ENCODE measurements around the gene NUDT22. TPM values are rescaled to one million over a fixed set of nuclear protein-coding genes. Genes with fewer than 3 reads are reported as not detected.
"Not testable (repeated sequence)": the region's sequence is repeated elsewhere in the genome, so short reads cannot be mapped to it uniquely, and the experiment has no call there.

NUDT22 gene
- total RNA-seq, 2 donors from 2014 or later = 77.4 to 98.4 TPM

DNA sequence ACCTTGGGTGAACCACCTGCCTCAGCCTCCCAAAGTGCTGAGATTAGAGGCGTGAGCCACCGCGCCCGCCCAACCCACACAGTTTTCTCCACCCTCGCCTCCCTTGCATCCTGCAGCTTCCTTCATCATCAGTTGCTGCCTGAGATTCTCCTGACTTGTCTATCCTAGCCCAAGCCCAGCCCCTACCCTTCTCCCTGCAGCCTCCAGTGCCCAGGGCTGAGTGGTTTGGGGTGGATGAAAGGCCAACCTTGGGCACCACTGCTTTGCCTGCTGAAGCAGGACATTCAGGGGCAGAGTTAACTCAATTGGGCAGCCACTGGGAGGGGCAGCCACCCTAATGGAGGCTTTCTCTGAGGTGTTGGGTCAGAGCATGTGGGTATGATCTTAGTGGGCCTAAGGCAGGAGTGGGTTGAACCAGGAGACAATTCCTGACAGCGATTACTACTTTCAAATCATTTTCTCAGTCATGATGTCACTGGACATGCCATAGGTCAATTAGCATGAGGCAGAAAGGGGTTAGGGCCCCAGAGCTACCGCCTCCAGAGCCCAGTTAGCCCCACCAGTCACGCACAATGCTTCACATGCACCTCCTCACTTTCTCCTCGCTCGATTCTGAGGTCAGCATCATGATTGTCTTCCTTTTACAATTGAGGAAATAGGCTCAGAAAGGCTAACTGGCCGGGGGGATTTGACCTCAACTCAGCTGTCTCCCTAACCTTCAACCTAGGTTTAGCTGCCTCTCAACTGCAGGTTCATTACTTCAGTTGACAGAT, 13.8 kb downstream of the NUDT22 start:
- Mint-ChIP-seq H3K36me3 (ENCODE audit: low read depth) (peaks cover 81% of the 10 kb centered on the region), H3K27me3 (no peaks in the 10 kb centered on the region), H3K27ac (peak overlapping the region; percentile 96), H3K4me1 (peaks cover 18% of the 10 kb centered on the region), H3K9me3 (no peaks in the 10 kb centered on the region), H3K4me3 (peak overlapping the region; percentile 95)
- no peak for ATAC-seq (replicated peaks)

DNA sequence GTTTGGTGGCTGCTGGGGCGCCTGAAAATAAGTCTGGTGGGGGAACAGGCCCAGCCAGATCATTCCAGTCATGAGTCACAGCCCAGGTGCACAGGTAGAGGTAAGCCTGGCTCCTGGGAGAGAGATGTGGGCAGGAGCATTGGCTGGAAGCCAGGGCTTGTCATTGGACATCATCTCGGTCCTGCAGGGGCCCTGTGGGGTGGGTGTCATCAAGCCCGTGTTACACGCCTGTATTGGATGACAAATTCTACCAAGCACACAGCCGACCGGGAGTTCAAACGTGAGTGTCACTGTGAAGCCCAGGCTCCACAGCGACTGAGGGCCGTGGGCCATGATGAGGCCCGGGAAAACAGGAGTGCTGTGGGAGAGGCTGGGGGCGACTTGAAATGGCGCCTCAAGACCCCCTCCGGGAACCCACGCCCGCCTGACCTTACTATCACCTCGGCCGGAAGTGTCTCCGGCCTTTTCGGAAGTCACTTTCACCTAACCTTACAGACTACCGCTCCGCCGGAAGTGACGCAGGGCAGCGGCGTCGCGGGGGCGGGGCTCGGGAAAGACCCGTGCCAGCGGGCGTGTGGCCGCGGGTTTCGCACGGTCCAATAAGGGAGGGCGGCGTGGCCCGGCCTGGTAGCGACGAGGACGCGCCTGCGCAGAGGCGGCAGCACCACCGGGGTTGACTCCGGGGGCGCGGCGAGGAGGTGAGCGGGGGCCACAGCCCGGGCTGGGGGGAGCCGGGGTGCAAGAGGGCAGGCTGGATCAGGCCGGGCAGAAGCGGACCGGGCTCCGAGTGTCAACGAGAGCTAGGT, 14.6 kb downstream of the NUDT22 start, which contains the start of gene FKBP2:
Gene FKBP2, plus strand, starts transcription at position 661 of the 806 bp plus-strand sequence. CDS start 1,293 bp downstream, outside the sequence.
- Mint-ChIP-seq H3K27me3 (no peaks in the 10 kb centered on the region), H3K36me3 (ENCODE audit: low read depth) (peaks cover 82% of the 10 kb centered on the region), H3K4me3 (peak within 1 kb of the TSS; percentile 95), H3K4me1 (peaks cover 13% of the 10 kb centered on the region), H3K27ac (peak within 1 kb of the TSS; percentile 96), H3K9me3 (no peaks in the 10 kb centered on the region)
- ATAC-seq (replicated peaks) = peak; percentile 65

DNA sequence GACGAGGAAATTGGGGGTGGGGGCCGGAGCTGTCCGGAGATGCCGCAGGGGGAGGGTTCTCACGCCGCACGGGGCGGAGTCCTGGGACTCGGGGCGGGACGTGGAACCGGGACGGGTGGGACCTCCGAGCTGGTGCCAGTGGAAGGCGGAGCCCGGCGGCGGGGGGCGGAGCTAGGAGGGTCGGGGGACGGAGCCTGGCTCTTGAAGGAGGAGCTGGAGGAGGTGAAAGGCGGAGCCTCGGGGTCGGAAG, 15.1 kb downstream of the NUDT22 start:
- H3K36me3 Mint-ChIP-seq (ENCODE audit: low read depth) = peaks cover 85% of the 10 kb centered on the region

DNA sequence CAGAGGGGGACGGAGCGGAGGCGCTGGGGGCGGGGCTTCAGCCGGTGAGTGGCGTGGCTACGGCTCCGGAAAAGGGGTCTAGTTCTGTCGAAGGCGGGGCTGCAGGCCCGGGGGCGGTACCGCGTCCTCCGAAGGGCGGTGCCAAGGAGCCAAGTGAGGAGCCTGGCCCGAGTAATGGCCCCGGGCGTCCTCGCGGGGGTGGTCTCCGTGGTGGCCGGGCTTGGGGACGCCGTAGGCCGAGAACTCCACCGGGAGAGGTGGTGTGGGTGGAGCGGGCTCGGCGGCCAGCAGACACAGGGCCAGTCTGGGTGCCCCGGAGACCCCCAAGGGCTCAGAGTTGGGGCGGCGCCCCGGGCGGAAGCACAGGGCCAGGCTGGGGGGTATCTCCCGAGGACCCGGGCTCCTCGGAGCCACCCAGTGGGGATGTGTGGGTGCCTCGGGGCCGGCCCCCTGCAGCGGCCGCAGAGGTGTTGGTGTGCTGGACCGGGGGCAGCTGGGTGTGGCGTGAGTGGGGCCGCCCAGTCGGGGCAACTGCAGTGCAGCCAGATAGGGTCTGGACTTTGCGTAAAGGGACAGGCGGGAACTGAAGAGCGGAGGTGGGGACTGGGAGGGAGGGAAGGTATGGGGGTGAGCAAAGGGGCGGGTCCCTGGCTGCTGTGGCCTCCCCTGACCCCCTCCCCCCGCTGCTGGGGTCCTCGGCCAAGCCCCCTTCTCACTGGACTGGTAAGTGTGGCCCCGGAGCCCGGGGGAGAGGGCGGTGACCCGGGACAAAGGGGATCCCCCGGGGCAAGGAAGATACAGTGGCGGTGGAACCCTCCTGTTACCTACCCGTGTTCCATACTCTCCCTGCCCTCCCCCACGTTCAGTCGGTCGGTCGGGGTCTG, 15.7 kb downstream of the NUDT22 start:
- Mint-ChIP-seq H3K27ac (peak overlapping the region; percentile 96), H3K9me3 (no peaks in the 10 kb centered on the region), H3K4me1 (peaks cover 13% of the 10 kb centered on the region), H3K27me3 (no peaks in the 10 kb centered on the region), H3K4me3 (peak overlapping the region; percentile 95), H3K36me3 (ENCODE audit: low read depth) (peaks cover 84% of the 10 kb centered on the region)
- peak; percentile 0 for ATAC-seq (replicated peaks)

More for the DNA sequence above, 15.1 kb downstream of the NUDT22 start:
- Mint-ChIP-seq H3K4me1 (peaks cover 13% of the 10 kb centered on the region), H3K27me3 (no peaks in the 10 kb centered on the region), H3K4me3 (peak overlapping the region; percentile 95), H3K27ac (peak overlapping the region; percentile 96), H3K9me3 (no peaks in the 10 kb centered on the region)
- ATAC-seq (replicated peaks) = peak; percentile 84

DNA sequence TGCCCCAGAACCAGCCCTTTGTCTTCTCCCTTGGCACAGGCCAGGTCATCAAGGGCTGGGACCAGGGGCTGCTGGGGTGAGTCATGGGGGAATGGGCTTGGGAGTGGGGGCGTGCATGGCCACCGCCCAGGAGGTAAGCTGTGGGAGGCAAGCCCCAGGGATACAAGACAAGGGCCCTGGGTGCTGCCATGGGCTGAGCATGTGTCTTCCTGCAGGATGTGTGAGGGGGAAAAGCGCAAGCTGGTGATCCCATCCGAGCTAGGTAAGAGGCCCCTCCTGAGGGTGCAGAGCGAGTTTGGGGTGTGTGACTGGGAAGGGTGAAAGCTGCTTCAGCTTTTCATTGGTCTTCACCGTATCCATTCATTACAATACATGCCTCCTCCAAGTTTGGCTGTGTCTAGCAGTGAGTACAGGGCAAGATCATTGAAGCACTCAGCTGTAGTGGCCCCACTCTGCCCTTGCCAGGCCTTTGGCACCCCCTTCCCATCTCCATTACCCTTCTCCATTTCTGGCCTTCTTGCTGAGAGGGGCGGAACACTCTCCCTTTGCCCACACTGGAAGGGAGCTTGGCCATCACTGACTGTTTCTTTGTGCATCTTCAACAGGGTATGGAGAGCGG, 17.3 kb downstream of the NUDT22 start:
- H3K27ac Mint-ChIP-seq = no peak overlapping the region
- H3K9me3 Mint-ChIP-seq = no peaks in the 10 kb centered on the region
- H3K36me3 Mint-ChIP-seq (ENCODE audit: low read depth) = peaks cover 72% of the 10 kb centered on the region
- ATAC-seq (replicated peaks) = no peak
- H3K4me1 Mint-ChIP-seq = peaks cover 9% of the 10 kb centered on the region
- H3K4me3 Mint-ChIP-seq = peak overlapping the region; percentile 95
- H3K27me3 Mint-ChIP-seq = no peaks in the 10 kb centered on the region

DNA sequence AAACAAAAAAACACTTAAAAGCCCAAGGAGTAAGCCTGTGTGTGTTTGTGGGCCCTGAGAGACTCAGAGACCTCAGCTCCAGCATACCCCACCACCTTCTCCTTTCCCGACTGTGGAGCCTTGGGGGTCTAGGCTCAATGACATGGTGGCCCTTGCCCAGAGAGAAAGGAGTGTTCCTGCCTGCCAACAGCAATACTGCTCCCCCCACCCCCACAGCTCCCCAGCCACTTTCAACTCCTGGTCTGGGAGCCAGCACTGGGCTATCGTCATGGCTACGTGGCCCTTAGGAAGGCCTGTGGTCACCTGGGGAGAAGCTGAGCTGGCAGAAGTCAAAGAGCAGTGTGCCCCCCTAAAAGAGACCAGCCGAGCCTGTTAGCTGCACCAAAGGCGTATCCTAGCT, 18.0 kb downstream of the NUDT22 start:
- H3K9me3 Mint-ChIP-seq = no peaks in the 10 kb centered on the region
- H3K27ac Mint-ChIP-seq = no peak overlapping the region
- peaks cover 9% of the 10 kb centered on the region for H3K4me1 Mint-ChIP-seq
- no peaks in the 10 kb centered on the region for H3K27me3 Mint-ChIP-seq
- no peak for ATAC-seq (replicated peaks)
- peaks cover 70% of the 10 kb centered on the region for H3K36me3 Mint-ChIP-seq (ENCODE audit: low read depth)
- H3K4me3 Mint-ChIP-seq = peak overlapping the region; percentile 95

DNA sequence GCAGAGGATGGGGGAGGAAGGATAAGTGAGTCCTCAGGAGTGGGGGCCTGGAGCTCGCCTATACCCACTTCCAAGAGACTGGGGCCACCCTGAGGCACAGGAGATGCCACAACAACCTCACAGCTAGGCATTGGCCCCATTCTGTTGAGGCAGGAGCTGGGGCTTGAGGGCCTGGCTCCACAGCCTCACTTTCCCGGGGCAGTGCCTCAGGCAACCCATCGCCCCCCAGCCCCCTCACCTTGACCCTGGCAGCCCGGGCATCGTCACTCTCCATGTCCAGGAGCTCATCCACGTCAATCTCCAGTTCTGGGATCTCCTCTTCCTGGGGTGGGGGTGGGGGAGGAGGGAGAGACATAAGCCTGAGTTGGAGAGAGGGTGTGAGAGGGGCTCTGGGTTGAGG, 18.9 kb downstream of the NUDT22 start:
- no peaks in the 10 kb centered on the region for H3K27me3 Mint-ChIP-seq
- ATAC-seq (replicated peaks) = no peak
- no peaks in the 10 kb centered on the region for H3K9me3 Mint-ChIP-seq
- H3K4me3 Mint-ChIP-seq = peak overlapping the region; percentile 95
- H3K4me1 Mint-ChIP-seq = peaks cover 9% of the 10 kb centered on the region
- peaks cover 65% of the 10 kb centered on the region for H3K36me3 Mint-ChIP-seq (ENCODE audit: low read depth)
- H3K27ac Mint-ChIP-seq = peak overlapping the region; percentile 89

DNA sequence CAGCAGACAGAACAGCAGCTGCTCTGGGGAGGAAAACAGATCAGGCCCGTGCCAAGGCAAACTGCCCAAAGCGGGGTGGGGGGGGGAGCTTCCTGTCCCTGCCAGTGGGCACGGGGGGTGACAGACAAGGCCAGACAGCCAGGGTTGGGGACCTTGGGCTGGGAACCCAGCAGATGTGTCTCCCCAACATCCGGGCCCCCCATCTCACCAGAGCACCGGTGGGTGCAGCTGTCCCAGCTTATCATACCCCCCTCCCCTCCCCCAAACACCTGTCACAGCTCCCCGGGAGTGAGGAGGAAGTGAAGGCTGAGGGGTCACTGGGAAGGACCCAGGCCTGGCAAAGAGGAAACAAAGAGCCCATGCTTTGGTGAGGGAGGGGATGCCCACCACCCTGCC, 19.3 kb downstream of the NUDT22 start:
- no peak for ATAC-seq (replicated peaks)
- Mint-ChIP-seq H3K27ac (peak overlapping the region; percentile 89), H3K4me1 (peaks cover 5% of the 10 kb centered on the region), H3K36me3 (ENCODE audit: low read depth) (peaks cover 61% of the 10 kb centered on the region), H3K9me3 (no peaks in the 10 kb centered on the region), H3K4me3 (peak overlapping the region; percentile 95), H3K27me3 (no peaks in the 10 kb centered on the region)

DNA sequence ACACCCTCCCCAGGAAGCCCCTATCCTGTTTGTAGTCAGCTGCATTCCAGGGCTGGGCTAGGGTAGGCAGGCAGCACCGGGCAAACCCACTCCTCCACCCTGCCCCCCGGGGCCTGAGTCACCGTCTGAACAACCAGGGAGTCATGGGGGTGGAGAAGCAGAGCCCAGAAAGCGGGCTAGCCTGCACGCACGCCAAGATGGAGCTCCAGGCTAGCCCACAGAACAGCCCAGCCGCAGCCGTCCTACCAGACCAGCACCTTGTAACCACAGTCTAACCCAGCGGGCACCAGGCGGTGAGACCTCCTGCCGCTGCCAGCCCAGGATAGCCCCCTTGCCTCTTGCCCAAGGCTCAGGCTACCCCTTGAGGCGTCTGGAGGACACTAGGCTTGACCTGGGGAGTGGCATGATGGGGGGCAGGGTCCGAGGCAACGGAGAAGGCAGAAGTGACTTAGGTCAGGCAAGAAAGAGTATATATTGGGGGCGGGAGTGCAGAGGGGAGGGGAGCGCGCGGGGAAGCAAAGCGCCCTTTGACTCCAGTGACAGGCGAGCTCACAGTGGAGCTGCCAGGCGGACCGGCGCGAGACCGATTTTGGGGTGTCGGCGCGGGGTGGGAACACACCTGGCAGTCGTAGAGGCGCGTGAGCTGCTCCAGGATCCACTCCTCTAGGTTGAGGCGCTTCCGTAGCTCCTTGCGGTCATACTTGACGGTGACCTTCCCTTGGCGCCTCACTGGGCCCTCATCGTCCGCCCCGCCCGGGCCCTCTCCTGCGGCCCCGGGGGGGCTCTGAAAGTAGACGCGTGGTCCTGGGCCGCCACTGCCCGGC, 19.9 kb downstream of the NUDT22 start:
- peak overlapping the region; percentile 89 for H3K27ac Mint-ChIP-seq
- peaks cover 4% of the 10 kb centered on the region for H3K4me1 Mint-ChIP-seq
- H3K4me3 Mint-ChIP-seq = peak overlapping the region; percentile 95
- H3K36me3 Mint-ChIP-seq (ENCODE audit: low read depth) = peaks cover 56% of the 10 kb centered on the region
- peak; percentile 39 for ATAC-seq (replicated peaks)
- H3K27me3 Mint-ChIP-seq = no peaks in the 10 kb centered on the region
- no peaks in the 10 kb centered on the region for H3K9me3 Mint-ChIP-seq

DNA sequence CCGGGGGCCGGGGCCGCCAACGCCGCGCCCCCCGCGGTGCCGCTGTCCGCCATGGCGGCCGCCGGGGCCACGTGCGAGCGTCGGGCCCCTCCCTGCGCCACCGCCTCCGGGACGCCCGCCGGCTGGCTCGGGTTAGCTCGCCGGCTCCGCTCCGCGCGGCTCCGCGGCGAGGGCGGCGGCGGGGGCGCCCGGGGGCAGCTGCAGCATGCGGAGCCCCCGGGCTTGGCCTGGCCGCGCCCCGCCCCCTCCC, 20.5 kb downstream of the NUDT22 start:
- H3K9me3 Mint-ChIP-seq, H3K4me1 Mint-ChIP-seq, H3K27me3 Mint-ChIP-seq, H3K27ac Mint-ChIP-seq: not testable (repeated sequence)
- peak; percentile 13 for ATAC-seq (replicated peaks)
- peaks cover 51% of the 10 kb centered on the region for H3K36me3 Mint-ChIP-seq (ENCODE audit: low read depth)
- peak overlapping the region; percentile 95 for H3K4me3 Mint-ChIP-seq

DNA sequence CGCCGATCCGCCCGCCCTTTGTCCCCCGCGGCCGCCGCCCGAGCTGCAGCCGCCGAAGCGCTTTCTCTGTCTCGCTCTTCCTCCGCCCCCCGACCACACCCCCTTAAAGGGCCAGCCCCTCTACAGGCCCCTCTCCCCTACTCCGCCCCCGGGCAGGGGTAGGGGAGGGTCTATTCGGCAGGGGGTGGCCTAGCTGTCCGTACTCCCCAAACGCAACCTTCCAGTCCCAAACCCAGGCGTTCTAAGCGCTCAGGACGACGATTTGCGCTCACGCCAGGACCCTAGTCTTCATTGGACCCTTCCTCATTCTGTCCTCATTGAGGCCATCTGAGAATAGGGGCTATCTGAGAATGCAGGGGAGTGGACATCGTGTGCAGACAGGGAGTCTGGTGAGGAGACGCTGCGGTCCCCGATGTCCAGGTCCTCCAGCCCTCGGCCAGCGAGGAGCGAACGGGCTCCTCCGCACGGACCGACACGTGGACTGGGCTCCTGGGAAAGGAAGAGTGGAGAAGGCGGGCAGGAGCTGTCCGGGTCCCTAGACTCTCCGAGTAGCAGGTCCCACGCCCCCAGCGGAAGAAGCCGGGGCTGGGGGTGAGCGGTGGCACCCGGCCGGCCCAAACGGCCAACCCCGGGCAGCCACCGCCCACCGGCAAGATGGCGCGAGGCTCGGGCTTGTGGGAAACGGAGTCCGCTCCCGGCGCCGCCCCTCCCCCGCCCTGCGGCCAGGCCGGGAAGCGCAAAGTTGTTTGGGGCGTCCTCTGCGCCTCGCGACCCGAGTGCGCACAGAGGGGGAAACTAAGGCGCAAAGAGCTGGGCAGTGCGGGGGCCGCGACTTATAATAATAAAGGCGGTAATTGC, 21.0 kb downstream of the NUDT22 start, which contains the start of gene PPP1R14B:
Gene PPP1R14B, minus strand, starts transcription at position 73 of the 858 bp plus-strand sequence. CDS start 270 bp downstream, outside the sequence.
- Mint-ChIP-seq H3K27me3 (no peaks in the 10 kb centered on the region), H3K27ac (peak within 1 kb of the TSS; percentile 89), H3K4me1 (peaks cover 4% of the 10 kb centered on the region), H3K9me3 (no peaks in the 10 kb centered on the region), H3K4me3 (peak within 1 kb of the TSS; percentile 95), H3K36me3 (ENCODE audit: low read depth) (peaks cover 45% of the 10 kb centered on the region)
- peak; percentile 50 for ATAC-seq (replicated peaks)

DNA sequence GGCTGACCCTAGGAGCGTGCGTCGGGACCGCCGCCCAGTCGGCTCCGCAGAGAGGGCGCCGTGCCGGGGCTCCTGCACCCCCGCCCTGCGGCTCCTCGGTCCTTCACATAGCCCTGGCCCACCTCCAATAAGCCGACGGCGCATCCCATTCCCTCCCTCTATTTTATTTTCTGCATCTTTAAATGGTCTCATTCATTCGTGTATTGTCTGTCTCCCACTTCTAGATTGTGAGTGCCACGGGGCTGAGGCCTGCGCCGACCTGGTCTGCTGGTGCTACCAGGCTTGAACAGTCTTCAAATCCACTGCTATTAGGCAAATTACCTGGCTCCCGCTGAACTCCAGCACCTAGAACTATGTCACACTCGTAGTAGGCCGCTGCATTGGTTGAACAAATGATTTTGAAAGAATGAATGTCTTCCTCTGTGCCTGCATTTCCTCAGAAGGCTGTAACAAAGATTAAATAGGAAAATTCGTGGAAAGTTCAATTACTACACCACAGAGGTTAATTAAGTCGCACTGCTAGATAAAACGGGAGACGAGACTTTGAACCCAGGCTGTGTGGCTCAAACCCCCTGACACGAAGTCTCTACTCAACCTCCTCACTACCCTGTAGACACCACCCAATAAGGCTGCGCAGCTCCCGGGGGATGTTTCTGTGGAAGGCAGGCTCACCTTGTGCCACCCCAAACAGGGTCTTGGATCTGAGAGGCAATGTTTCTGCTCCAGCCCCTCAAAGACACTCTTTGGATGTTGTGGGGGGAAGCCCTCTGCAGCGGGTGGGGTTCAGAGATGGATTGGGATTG, 21.9 kb downstream of the NUDT22 start:
- Mint-ChIP-seq H3K27ac (peak overlapping the region; percentile 47), H3K4me1 (peaks cover 4% of the 10 kb centered on the region), H3K36me3 (ENCODE audit: low read depth) (peaks cover 37% of the 10 kb centered on the region), H3K27me3 (no peaks in the 10 kb centered on the region), H3K4me3 (peak overlapping the region; percentile 95), H3K9me3 (no peaks in the 10 kb centered on the region)
- no peak for ATAC-seq (replicated peaks)

Measured in activated T-helper 17 cell treated with anti-CD3 and anti-CD28 coated beads, Interleukin-2, amount 50 U/mL, for 72 hours (primary cell).